GM18517 (cell line): Measurements from ENCODE around the gene NFIX.

Experiments used
- ATAC-seq: cut with Tn5 transposase; IDR thresholded peaks from one replicate; pipeline ENCODE4 v1.9.1; 2021; ENCODE audit warnings: mild to moderate bottlenecking, moderate library complexity; ENCODE audit not compliant: unreplicated experiment

Gene NFIX

GRCh38 chr19:12987190-12987589, 8.1 kb upstream of the NFIX start:
- ATAC-seq = no peak

- no peak for ATAC-seq
These were observed 7.5 kb upstream of the NFIX start for GRCh38 chr19:12987781-12988180.

GRCh38 chr19:12990431-12990830, 4.8 kb upstream of the NFIX start:
- no peak for ATAC-seq

GRCh38 chr19:12990853-12991252, 4.4 kb upstream of the NFIX start:
- no peak for ATAC-seq

GRCh38 chr19:12991296-12991695, 4.0 kb upstream of the NFIX start:
- ATAC-seq = no peak

GRCh38 chr19:12992729-12993128, 2.5 kb upstream of the NFIX start:
- no peak for ATAC-seq

- ATAC-seq = no peak
These were observed 1.7 kb upstream of the NFIX start for GRCh38 chr19:12993562-12993961.

- no peak for ATAC-seq
These were observed 526 bp downstream of the NFIX start for GRCh38 chr19:12995596-12996405.

- no peak for ATAC-seq
These were observed 1.3 kb downstream of the NFIX start for GRCh38 chr19:12996406-12997094.

GRCh38 chr19:12997179-12997966, 2.1 kb downstream of the NFIX start:
- ATAC-seq = no peak

- ATAC-seq = no peak
These were observed 3.0 kb downstream of the NFIX start for GRCh38 chr19:12997967-12998940.

- no peak for ATAC-seq
These were observed 5.9 kb downstream of the NFIX start for GRCh38 chr19:13001166-13001501.

- no peak for ATAC-seq
These were observed 6.4 kb downstream of the NFIX start for GRCh38 chr19:13001502-13002165.

- no peak for ATAC-seq
These were observed 7.1 kb downstream of the NFIX start for GRCh38 chr19:13002166-13002898.

GRCh38 chr19:13003081-13003480, 7.8 kb downstream of the NFIX start:
- no peak for ATAC-seq

- ATAC-seq = no peak
These were observed 9.0 kb downstream of the NFIX start for GRCh38 chr19:13004273-13004672.

- ATAC-seq = no peak
These were observed 10.0 kb downstream of the NFIX start for GRCh38 chr19:13005253-13005652.

GRCh38 chr19:13005861-13006370, 10.6 kb downstream of the NFIX start:
- ATAC-seq = no peak
